ENCODE data around the gene GAS2L3. TPM values are rescaled to one million over a fixed set of nuclear protein-coding genes. Genes with fewer than 3 reads are reported as not detected.

Gene GAS2L3
- total RNA-seq, 2 experiments from 2014 or later = 4.4 to 6.5 TPM

DNA sequence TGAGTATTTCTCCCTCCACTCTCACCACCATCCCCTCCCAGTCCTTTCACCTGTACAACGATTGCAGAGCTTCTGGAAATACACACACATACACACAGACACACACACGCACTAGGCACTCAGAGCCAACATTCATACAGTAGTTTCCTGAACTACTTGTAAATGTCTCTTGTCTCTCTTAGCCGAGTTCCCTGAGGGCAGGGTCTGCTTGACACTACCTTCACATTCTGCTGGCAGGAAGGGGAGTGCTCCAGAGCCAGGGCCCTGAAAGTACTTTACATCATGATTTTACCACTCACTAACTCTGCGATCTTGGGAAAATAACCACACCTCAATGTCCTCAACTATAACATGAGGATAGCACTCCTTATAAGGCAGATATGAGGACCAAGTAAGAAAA, 82.7 kb downstream of the GAS2L3 start:
- ChIA-PET POLR2A (no interaction called here), CTCF (no interaction called here)
- H3K4me3 Mint-ChIP-seq = no peak overlapping the region
- H3K27ac Mint-ChIP-seq = no peak overlapping the region
- no peaks in the 10 kb centered on the region for H3K36me3 Mint-ChIP-seq (ENCODE audit: low read depth)
- peaks cover 3% of the 10 kb centered on the region for H3K9me3 Mint-ChIP-seq
- H3K4me1 Mint-ChIP-seq = no peaks in the 10 kb centered on the region
- H3K27me3 Mint-ChIP-seq = peaks cover 1% of the 10 kb centered on the region
- no peak for DNase-seq

GRCh38 chr12:100656856-100657255, 83.4 kb downstream of the GAS2L3 start:
- DNase-seq = no peak
- H3K36me3 Mint-ChIP-seq (ENCODE audit: low read depth) = no peaks in the 10 kb centered on the region
- ChIA-PET POLR2A (no interaction called here), CTCF (no interaction called here)
- H3K4me3 Mint-ChIP-seq = no peak overlapping the region
- H3K4me1 Mint-ChIP-seq = no peaks in the 10 kb centered on the region
- H3K27me3 Mint-ChIP-seq = peaks cover 1% of the 10 kb centered on the region
- H3K27ac Mint-ChIP-seq = no peak overlapping the region
- H3K9me3 Mint-ChIP-seq = peaks cover 3% of the 10 kb centered on the region

- DNase-seq = no peak
- ChIA-PET CTCF (no interaction called here), POLR2A (no interaction called here)
- no peak overlapping the region for H3K27ac Mint-ChIP-seq
- H3K36me3 Mint-ChIP-seq (ENCODE audit: low read depth) = no peaks in the 10 kb centered on the region
- peaks cover 1% of the 10 kb centered on the region for H3K27me3 Mint-ChIP-seq
- H3K9me3 Mint-ChIP-seq = peaks cover 3% of the 10 kb centered on the region
- H3K4me1 Mint-ChIP-seq = no peaks in the 10 kb centered on the region
- H3K4me3 Mint-ChIP-seq = no peak overlapping the region
Measured at GRCh38 chr12:100661300-100661951, 87.9 kb downstream of the GAS2L3 start.

GRCh38 chr12:100666588-100666987, 93.1 kb downstream of the GAS2L3 start:
- POLR2A ChIA-PET = no interaction called here
- Mint-ChIP-seq H3K36me3 (ENCODE audit: low read depth) (no peaks in the 10 kb centered on the region), H3K4me3 (no peak overlapping the region), H3K27ac (no peak overlapping the region), H3K9me3 (no peaks in the 10 kb centered on the region), H3K4me1 (no peaks in the 10 kb centered on the region), H3K27me3 (no peaks in the 10 kb centered on the region)
- CTCF ChIA-PET = no interaction called here
- DNase-seq = no peak

DNA sequence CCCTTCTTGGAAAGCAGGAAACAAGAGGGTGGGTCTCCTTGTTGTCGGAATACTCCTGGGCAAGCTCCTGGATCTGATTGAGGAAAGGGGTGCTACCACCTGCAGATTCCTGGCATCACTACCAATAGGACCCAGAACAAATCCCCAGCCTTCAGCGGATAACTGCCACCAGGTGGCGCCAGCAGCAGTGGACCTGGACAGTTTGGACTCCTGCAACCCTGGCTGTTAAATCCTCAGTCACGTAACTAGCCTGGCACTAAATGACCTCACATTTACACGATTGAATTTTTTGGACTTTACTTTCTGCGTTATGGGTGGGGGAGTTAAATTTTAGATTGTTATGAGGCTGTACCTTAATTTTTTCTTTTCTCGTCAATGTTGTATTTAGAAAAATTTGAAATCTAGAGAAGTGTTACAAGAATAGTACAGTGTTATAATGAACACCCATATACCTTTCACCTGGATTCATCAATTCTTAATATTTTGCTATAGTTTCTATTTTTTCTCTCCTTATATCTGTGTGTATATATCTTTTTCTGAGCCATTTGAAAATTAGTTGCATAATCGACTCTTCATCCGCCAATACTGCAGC, 95.6 kb downstream of the GAS2L3 start:
- CTCF ChIA-PET = no interaction called here
- POLR2A ChIA-PET = no interaction called here
- no peak overlapping the region for H3K4me3 Mint-ChIP-seq

GRCh38 chr12:100669922-100670321, 96.4 kb downstream of the GAS2L3 start:
- Mint-ChIP-seq H3K27ac (no peak overlapping the region), H3K9me3 (no peaks in the 10 kb centered on the region), H3K4me3 (no peak overlapping the region), H3K27me3 (no peaks in the 10 kb centered on the region), H3K4me1 (no peaks in the 10 kb centered on the region), H3K36me3 (ENCODE audit: low read depth) (no peaks in the 10 kb centered on the region)
- ChIA-PET POLR2A (no interaction called here), CTCF (no interaction called here)
- no peak for DNase-seq

More for the DNA sequence above, 95.6 kb downstream of the GAS2L3 start:
- peak; percentile 51 for DNase-seq
- Mint-ChIP-seq H3K4me1 (no peaks in the 10 kb centered on the region), H3K36me3 (ENCODE audit: low read depth) (no peaks in the 10 kb centered on the region), H3K9me3 (no peaks in the 10 kb centered on the region), H3K27ac (no peak overlapping the region), H3K27me3 (no peaks in the 10 kb centered on the region)

DNA sequence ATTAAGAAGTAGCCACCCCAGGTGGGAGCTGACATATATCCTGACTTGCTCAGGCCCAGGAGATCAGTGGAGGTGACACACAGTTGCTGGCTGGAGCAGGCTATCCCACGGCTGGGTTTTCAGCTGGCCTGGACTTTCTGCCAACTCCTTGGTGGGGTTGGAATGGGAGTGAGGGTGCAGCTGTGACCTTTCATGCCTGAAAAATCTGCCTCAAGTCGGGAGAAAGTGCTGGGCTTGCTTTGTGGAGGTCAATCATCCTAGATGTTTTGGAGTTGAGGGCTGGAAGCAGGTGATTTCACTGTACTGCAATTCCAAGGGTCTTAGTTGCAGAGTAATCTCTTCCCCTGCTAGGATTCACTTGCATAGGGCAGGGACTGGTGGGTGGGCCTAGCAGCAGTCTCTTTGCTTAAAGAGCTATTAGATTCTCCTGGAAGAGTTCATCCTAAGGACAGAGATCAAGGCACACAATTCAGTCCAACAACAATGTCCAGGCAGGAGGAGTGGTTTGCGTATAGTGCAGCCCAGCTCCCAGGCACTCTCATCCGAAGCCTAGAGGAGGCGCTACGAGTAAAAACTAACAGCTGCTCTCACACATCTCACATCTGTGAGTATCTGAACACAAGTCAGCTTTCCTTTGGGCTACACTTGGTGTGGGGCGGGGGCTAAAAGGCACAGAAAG, 98.1 kb downstream of the GAS2L3 start:
- Mint-ChIP-seq H3K9me3 (no peaks in the 10 kb centered on the region), H3K36me3 (ENCODE audit: low read depth) (no peaks in the 10 kb centered on the region), H3K4me3 (no peak overlapping the region), H3K27me3 (no peaks in the 10 kb centered on the region), H3K27ac (no peak overlapping the region), H3K4me1 (no peaks in the 10 kb centered on the region)
- POLR2A ChIA-PET = no interaction called here
- DNase-seq = no peak
- CTCF ChIA-PET = interaction anchor here (0.6 to 1.2 kb wide), 3 partner anchors 20 to 437 kb away, joined by 3 to 4 read pairs (median 3); no protein-coding TSS in a partner anchor

- H3K4me1 Mint-ChIP-seq = no peaks in the 10 kb centered on the region
- no peaks in the 10 kb centered on the region for H3K9me3 Mint-ChIP-seq
- H3K27ac Mint-ChIP-seq = no peak overlapping the region
- POLR2A ChIA-PET = no interaction called here
- no peaks in the 10 kb centered on the region for H3K27me3 Mint-ChIP-seq
- H3K4me3 Mint-ChIP-seq = no peak overlapping the region
- CTCF ChIA-PET = interaction anchor here (0.6 to 1.2 kb wide), 3 partner anchors 21 to 437 kb away, joined by 3 to 4 read pairs (median 3); no protein-coding TSS in a partner anchor
- H3K36me3 Mint-ChIP-seq (ENCODE audit: low read depth) = no peaks in the 10 kb centered on the region
- peak; percentile 18 for DNase-seq
Measured at GRCh38 chr12:100672075-100672592, 98.7 kb downstream of the GAS2L3 start.

GRCh38 chr12:100674036-100674888, 100.8 kb downstream of the GAS2L3 start:
- DNase-seq = no peak
- no peak overlapping the region for H3K4me3 Mint-ChIP-seq
- no peaks in the 10 kb centered on the region for H3K4me1 Mint-ChIP-seq
- no peaks in the 10 kb centered on the region for H3K27me3 Mint-ChIP-seq
- CTCF ChIA-PET = no interaction called here
- H3K27ac Mint-ChIP-seq = no peak overlapping the region
- H3K9me3 Mint-ChIP-seq = no peaks in the 10 kb centered on the region
- POLR2A ChIA-PET = no interaction called here
- H3K36me3 Mint-ChIP-seq (ENCODE audit: low read depth) = no peaks in the 10 kb centered on the region

Other genes with a start within 250 kb of the GAS2L3 start
- not detected for gene SLC17A8, start 216.6 kb upstream of the GAS2L3 start, total RNA-seq
- gene NR1H4, start 99.8 kb upstream of the GAS2L3 start, total RNA-seq = not detected
- not detected for gene ANO4, start 221.1 kb downstream of the GAS2L3 start, total RNA-seq